ENCODE measurements around the gene PIP5KL1. TPM values are rescaled to one million over a fixed set of nuclear protein-coding genes. Genes with fewer than 3 reads are reported as not detected.

Gene PIP5KL1
- polyA plus RNA-seq, 1 donor (not counting 4 experiments of a cell fraction or from before 2014, with no cell fraction given): 4.4 TPM

- TF ChIP-seq, protein P1, sequence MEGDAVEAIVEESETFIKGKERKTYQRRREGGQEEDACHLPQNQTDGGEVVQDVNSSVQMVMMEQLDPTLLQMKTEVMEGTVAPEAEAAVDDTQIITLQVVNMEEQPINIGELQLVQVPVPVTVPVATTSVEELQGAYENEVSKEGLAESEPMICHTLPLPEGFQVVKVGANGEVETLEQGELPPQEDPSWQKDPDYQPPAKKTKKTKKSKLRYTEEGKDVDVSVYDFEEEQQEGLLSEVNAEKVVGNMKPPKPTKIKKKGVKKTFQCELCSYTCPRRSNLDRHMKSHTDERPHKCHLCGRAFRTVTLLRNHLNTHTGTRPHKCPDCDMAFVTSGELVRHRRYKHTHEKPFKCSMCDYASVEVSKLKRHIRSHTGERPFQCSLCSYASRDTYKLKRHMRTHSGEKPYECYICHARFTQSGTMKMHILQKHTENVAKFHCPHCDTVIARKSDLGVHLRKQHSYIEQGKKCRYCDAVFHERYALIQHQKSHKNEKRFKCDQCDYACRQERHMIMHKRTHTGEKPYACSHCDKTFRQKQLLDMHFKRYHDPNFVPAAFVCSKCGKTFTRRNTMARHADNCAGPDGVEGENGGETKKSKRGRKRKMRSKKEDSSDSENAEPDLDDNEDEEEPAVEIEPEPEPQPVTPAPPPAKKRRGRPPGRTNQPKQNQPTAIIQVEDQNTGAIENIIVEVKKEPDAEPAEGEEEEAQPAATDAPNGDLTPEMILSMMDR (optimal IDR thresholded peaks at IDR 0.05 in 1 of 3, IDR thresholded peaks at IDR 0.05 in 1 of 3, conservative IDR thresholded peaks at IDR 0.05 in 1 of 3; ENCODE audit: extremely low read depth in 1 of 3, insufficient read depth in 2 of 3, low read length in 3 of 3): no peak
- TF ChIP-seq EZH2 (IDR thresholded peaks at IDR 0.05; ENCODE audit: low read length): no peak
- H3K4me1 ChIP-seq (ENCODE audit: control insufficient read depth, extremely low read depth, insufficient read depth, low read length): peaks cover 25% of the 10 kb centered on the region
- dilution Hi-C loops (cut with MboI; ENCODE audit: extremely low pct_ligation_motif_present, low sequenced_read_pairs): no loop called here
Observed at GRCh38 chr9:127960410-127961154, 30.0 kb upstream of the PIP5KL1 start.

GRCh38 chr9:127959841-127960409 is 29.3 kb upstream of the PIP5KL1 start:
- dilution Hi-C loops (cut with MboI; ENCODE audit: extremely low pct_ligation_motif_present, low sequenced_read_pairs): no loop called here

More at GRCh38 chr9:127960410-127961154, 30.0 kb upstream of the PIP5KL1 start:
- DNase-seq (ENCODE audit: low read depth, low spot score): no peak
- FAIRE-seq: peak; percentile 17
- H3K79me2 ChIP-seq (ENCODE audit: control insufficient read depth, insufficient read depth, low read length): no peaks in the 10 kb centered on the region
- H3K4me2 ChIP-seq (ENCODE audit: control insufficient read depth, extremely low read depth, insufficient read depth, low read depth, low read length): peak overlapping the region; percentile 22
- H3K27ac ChIP-seq (ENCODE audit: control insufficient read depth, insufficient read depth, low read length): peak overlapping the region; percentile 44
- H3K27me3 ChIP-seq (ENCODE audit: control insufficient read depth, extremely low read depth, insufficient read depth, low read length): no peaks in the 10 kb centered on the region
- no peaks in the 10 kb centered on the region for H3K9me1 ChIP-seq (ENCODE audit: control insufficient read depth, extremely low read depth, insufficient read depth, low read length)
- H3K36me3 ChIP-seq (ENCODE audit: control insufficient read depth in 2 of 2, extremely low read depth in 1 of 2, insufficient read depth in 2 of 2, low read length in 2 of 2): peaks cover 0 to 3% of the 10 kb centered on the region in 2 experiments
- H2AFZ ChIP-seq (ENCODE audit: control insufficient read depth, low read length): peak overlapping the region; percentile 72
- peak overlapping the region in 1 of 3 experiments; percentile 1 for H3K4me3 ChIP-seq (ENCODE audit: control insufficient read depth in 2 of 3, extremely low read depth in 1 of 3, insufficient read depth in 2 of 3, low read depth in 1 of 3, low read length in 3 of 3)
- peak overlapping the region; percentile 10 for H3K9ac ChIP-seq (ENCODE audit: control insufficient read depth, extremely low read depth, insufficient read depth, low read length)
- no peaks in the 10 kb centered on the region for H3K9me3 ChIP-seq (ENCODE audit: control insufficient read depth, low read depth, low read length)
- no peaks in the 10 kb centered on the region for H4K20me1 ChIP-seq (ENCODE audit: control insufficient read depth, extremely low read depth, insufficient read depth, low read length)

More at GRCh38 chr9:127959841-127960409, 29.3 kb upstream of the PIP5KL1 start:
- H3K79me2 ChIP-seq (ENCODE audit: control insufficient read depth, insufficient read depth, low read length): peaks cover under 1% of the 10 kb centered on the region
- DNase-seq (ENCODE audit: low read depth, low spot score) (no peak), FAIRE-seq (no peak)
- no peaks in the 10 kb centered on the region for H4K20me1 ChIP-seq (ENCODE audit: control insufficient read depth, extremely low read depth, insufficient read depth, low read length)
- H3K9me3 ChIP-seq (ENCODE audit: control insufficient read depth, low read depth, low read length): no peaks in the 10 kb centered on the region
- H3K9ac ChIP-seq (ENCODE audit: control insufficient read depth, extremely low read depth, insufficient read depth, low read length): peak overlapping the region; percentile 10
- H3K27ac ChIP-seq (ENCODE audit: control insufficient read depth, insufficient read depth, low read length): peak overlapping the region; percentile 44
- TF ChIP-seq EZH2 (IDR thresholded peaks at IDR 0.05; ENCODE audit: low read length): no peak
- TF ChIP-seq, protein P1 (optimal IDR thresholded peaks at IDR 0.05 in 1 of 3, IDR thresholded peaks at IDR 0.05 in 1 of 3, conservative IDR thresholded peaks at IDR 0.05 in 1 of 3; ENCODE audit: extremely low read depth in 1 of 3, insufficient read depth in 2 of 3, low read length in 3 of 3): no peak
- H3K9me1 ChIP-seq (ENCODE audit: control insufficient read depth, extremely low read depth, insufficient read depth, low read length): peaks cover 2% of the 10 kb centered on the region
- peaks cover 25% of the 10 kb centered on the region for H3K4me1 ChIP-seq (ENCODE audit: control insufficient read depth, extremely low read depth, insufficient read depth, low read length)
- H3K36me3 ChIP-seq (ENCODE audit: control insufficient read depth in 2 of 2, extremely low read depth in 1 of 2, insufficient read depth in 2 of 2, low read length in 2 of 2): peaks cover 0 to 3% of the 10 kb centered on the region in 2 experiments
- H3K4me3 ChIP-seq (ENCODE audit: control insufficient read depth in 2 of 3, extremely low read depth in 1 of 3, insufficient read depth in 2 of 3, low read depth in 1 of 3, low read length in 3 of 3): no peak overlapping the region
- H3K27me3 ChIP-seq (ENCODE audit: control insufficient read depth, extremely low read depth, insufficient read depth, low read length): no peaks in the 10 kb centered on the region
- peak overlapping the region; percentile 72 for H2AFZ ChIP-seq (ENCODE audit: control insufficient read depth, low read length)
- peak overlapping the region; percentile 22 for H3K4me2 ChIP-seq (ENCODE audit: control insufficient read depth, extremely low read depth, insufficient read depth, low read depth, low read length)

Measured in keratinocyte (primary cell).